ENCODE measurements around the gene C11orf98. TPM values are rescaled to one million over a fixed set of nuclear protein-coding genes. Genes with fewer than 3 reads are reported as not detected.

Gene C11orf98
- total and polyA plus RNA-seq, 2 of the 13 experiments (the other 11 are each of a cell fraction or from before 2014, with no cell fraction given), result 30.4 to 91.8 TPM

GRCh38 chr11:62665075-62665598, at the start of gene C11orf98, which contains the start of gene CSKMT (continued):
- TF ChIP-seq FOXP4 (CRISPR knock-in tag; IDR thresholded peaks at IDR 0.05) (no peak; the same call in 1 of the 2 replicates), ZIK1 (CRISPR knock-in tag; IDR thresholded peaks at IDR 0.05; ENCODE audit: borderline replicate concordance, low read depth) (no peak), WIZ (CRISPR knock-in tag; IDR thresholded peaks at IDR 0.05) (0 out of 2 replicates have a peak, but pooled peaks have one; percentile 10), BRCA1 (CRISPR knock-in tag; IDR thresholded peaks at IDR 0.05) (no peak), ATF5 (CRISPR knock-in tag; IDR thresholded peaks at IDR 0.05; ENCODE audit: low read depth) (no peak), TCF12 (IDR thresholded peaks at IDR 0.05) (no peak), TCF12 (CRISPR knock-in tag; IDR thresholded peaks at IDR 0.05) (no peak), ZBTB3 (CRISPR knock-in tag; IDR thresholded peaks at IDR 0.05; ENCODE audit: borderline replicate concordance, low read depth) (peak; percentile 86), ZSCAN12 (CRISPR knock-in tag; IDR thresholded peaks at IDR 0.05) (no peak), ZNF224 (CRISPR knock-in tag; IDR thresholded peaks at IDR 0.05) (no peak), ZNF567 (CRISPR knock-in tag; IDR thresholded peaks at IDR 0.05; ENCODE audit: borderline replicate concordance) (0 out of 2 replicates have a peak, but pooled peaks have one; percentile 73), NR2F6 (IDR thresholded peaks at IDR 0.05) (no peak; the same call in 1 of the 2 replicates), NR2F6 (CRISPR knock-in tag; IDR thresholded peaks at IDR 0.05) (no peak; the same call in 1 of the 2 replicates), THYN1 (CRISPR knock-in tag; IDR thresholded peaks at IDR 0.05; ENCODE audit: borderline replicate concordance, low read depth) (no peak), ZNF790 (CRISPR knock-in tag; IDR thresholded peaks at IDR 0.05; ENCODE audit: borderline replicate concordance) (0 out of 2 replicates have a peak, but pooled peaks have one; percentile 10), CCAR2 (optimal IDR thresholded peaks at IDR 0.05; ENCODE audit: low read depth, low read length) (no peak), KAT8 (CRISPR knock-in tag; IDR thresholded peaks at IDR 0.05) (peak; percentile 78), RFX5 (IDR thresholded peaks at IDR 0.05; ENCODE audit: low read depth, low read length) (no peak), IKZF5 (CRISPR knock-in tag; IDR thresholded peaks at IDR 0.05) (peak; percentile 90), AFF4 (CRISPR knock-in tag; IDR thresholded peaks at IDR 0.05) (no peak; the same call in 1 of the 2 replicates), MAFG (CRISPR knock-in tag; IDR thresholded peaks at IDR 0.05) (no peak), ZNF335 (CRISPR knock-in tag; IDR thresholded peaks at IDR 0.05) (0 out of 2 replicates have a peak, but pooled peaks have one; percentile 72), SKI (IDR thresholded peaks at IDR 0.05; ENCODE audit: partially characterized antibody) (no peak), RFXANK (CRISPR knock-in tag; IDR thresholded peaks at IDR 0.05) (no peak)

All from HepG2 (cell line).